Loucy (cell line): ENCODE measurements around the gene PVALEF.

Experiments used
- H2AFZ ChIP-seq: fragments of 200-600 bp; sonication (generic); 2 replicates; pipeline ENCODE4 v1.6.0; 2016; ENCODE audit warnings: antibody characterized with exemption, mild to moderate bottlenecking, low read length, moderate library complexity
- H3F3A ChIP-seq: fragments of 200-600 bp; 2 replicates; pipeline ENCODE4 v1.6.0; 2016; ENCODE audit warnings: antibody characterized with exemption, low read depth, mild to moderate bottlenecking
- H3K27me3 ChIP-seq: fragments of 200-600 bp; sonication (generic); 2 replicates; pipeline ENCODE4 v1.6.1; 2014; ENCODE audit warnings: low read length, mild to moderate bottlenecking; ENCODE audit not compliant: insufficient read depth, poor library complexity, severe bottlenecking
- H3K36me3 ChIP-seq: fragments of 200-600 bp; sonication (generic); 2 replicates; pipeline ENCODE4 v1.6.1; 2016; ENCODE audit warnings: low read length; ENCODE audit not compliant: insufficient read depth
- H3K4me1 ChIP-seq: fragments of 200-600 bp; sonication (generic); 2 replicates; pipeline ENCODE4 v1.5.1; 2014; ENCODE audit warnings: low read length, mild to moderate bottlenecking; ENCODE audit not compliant: insufficient read depth, poor library complexity, severe bottlenecking
- H3K4me2 ChIP-seq: fragments of 200-600 bp; sonication (generic); 2 replicates; pipeline ENCODE4 v1.6.0; 2014; ENCODE audit warnings: antibody characterized with exemption, low read length, low read depth, mild to moderate bottlenecking; ENCODE audit not compliant: poor library complexity, severe bottlenecking
- H3K4me3 ChIP-seq: fragments of 200-600 bp; sonication (generic); 2 replicates; pipeline ENCODE4 v1.5.1; 2014; ENCODE audit warnings: low read length, mild to moderate bottlenecking, mixed read lengths; ENCODE audit not compliant: poor library complexity, severe bottlenecking
- H3K79me2 ChIP-seq: fragments of 200-600 bp; sonication (generic); 2 replicates; pipeline ENCODE4 v1.6.1; 2014; ENCODE audit warnings: low read length; ENCODE audit not compliant: insufficient read depth
- H3K9ac ChIP-seq: fragments of 200-600 bp; sonication (generic); 2 replicates; pipeline ENCODE4 v1.6.0; 2014; ENCODE audit warnings: mild to moderate bottlenecking, low read depth, low read length, moderate library complexity; ENCODE audit not compliant: poor library complexity, severe bottlenecking
- H3K9me2 ChIP-seq: fragments of 200-600 bp; sonication (generic); replicated peaks from 2 replicates; pipeline ENCODE4 v1.6.1; 2016; ENCODE audit warnings: low read depth, low read length, mixed read lengths
- H3K9me3 ChIP-seq: fragments of 200-600 bp; sonication (generic); 2 replicates; pipeline ENCODE4 v1.6.1; 2014; ENCODE audit warnings: mild to moderate bottlenecking, antibody characterized with exemption, low read length, low read depth; ENCODE audit not compliant: insufficient read depth
- H4K20me1 ChIP-seq: fragments of 200-600 bp; sonication (generic); 2 replicates; pipeline ENCODE4 v1.6.0; 2014; ENCODE audit warnings: antibody characterized with exemption, low read length, mild to moderate bottlenecking; ENCODE audit not compliant: insufficient read depth, poor library complexity, severe bottlenecking
- EZH2phosphoT487 ChIP-seq: fragments of 200-600 bp; IDR thresholded peaks from 2 replicates; pipeline ENCODE4 v1.6.1; 2018; ENCODE audit warnings: antibody characterized with exemption, mild to moderate bottlenecking, moderate library complexity, borderline replicate concordance
- TF ChIP-seq, protein P1 (sequence below): fragments of 200-600 bp; sonication (generic); conservative IDR thresholded peaks from 2 replicates; pipeline ENCODE4 v1.5.1; 2014; ENCODE audit warnings: mild to moderate bottlenecking, antibody characterized with exemption, low read length

PVALEF gene

DNA sequence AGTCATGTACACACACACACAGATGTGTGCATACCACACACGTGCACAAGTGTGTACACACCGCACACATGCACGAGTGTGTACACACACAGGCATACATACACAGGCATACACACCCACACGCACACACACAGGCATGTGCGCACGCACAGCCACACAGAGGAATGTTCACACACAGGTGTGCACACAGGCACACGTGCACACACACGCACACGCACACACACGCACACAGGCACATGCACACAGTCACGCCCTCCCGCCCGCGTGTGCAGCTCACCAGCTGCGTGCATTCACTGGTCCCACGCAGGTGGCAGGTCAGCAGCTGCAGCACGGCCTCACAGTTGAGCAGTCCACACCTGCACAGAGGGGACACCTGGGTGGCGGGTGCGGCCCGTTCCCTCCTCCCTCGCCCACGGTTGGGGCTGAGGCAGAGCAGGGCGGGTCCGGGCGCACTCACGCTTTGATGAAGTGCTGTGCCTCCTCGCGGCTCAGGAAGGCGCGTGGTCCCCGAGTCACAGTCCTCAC lies 65.9 kb downstream of the PVALEF start:
- Histone ChIP-seq H3K9ac (no peak overlapping the region), H3K4me2 (no peak overlapping the region), H2AFZ (no peak overlapping the region), H3K36me3 (peaks cover 17% of the 10 kb centered on the region; the same call in 1 of the 2 replicates), H3K79me2 (peaks cover 8% of the 10 kb centered on the region; the same call in 1 of the 2 replicates), H3K9me2 (no peaks in the 10 kb centered on the region), H3F3A (no peaks in the 10 kb centered on the region; the same call in 1 of the 2 replicates), H3K4me1 (peaks cover 7% of the 10 kb centered on the region), H3K9me3 (no peaks in the 10 kb centered on the region), H3K4me3 (no peak overlapping the region), H3K27me3 (no peaks in the 10 kb centered on the region), H4K20me1 (peaks cover 1% of the 10 kb centered on the region)
- TF ChIP-seq, protein P1, sequence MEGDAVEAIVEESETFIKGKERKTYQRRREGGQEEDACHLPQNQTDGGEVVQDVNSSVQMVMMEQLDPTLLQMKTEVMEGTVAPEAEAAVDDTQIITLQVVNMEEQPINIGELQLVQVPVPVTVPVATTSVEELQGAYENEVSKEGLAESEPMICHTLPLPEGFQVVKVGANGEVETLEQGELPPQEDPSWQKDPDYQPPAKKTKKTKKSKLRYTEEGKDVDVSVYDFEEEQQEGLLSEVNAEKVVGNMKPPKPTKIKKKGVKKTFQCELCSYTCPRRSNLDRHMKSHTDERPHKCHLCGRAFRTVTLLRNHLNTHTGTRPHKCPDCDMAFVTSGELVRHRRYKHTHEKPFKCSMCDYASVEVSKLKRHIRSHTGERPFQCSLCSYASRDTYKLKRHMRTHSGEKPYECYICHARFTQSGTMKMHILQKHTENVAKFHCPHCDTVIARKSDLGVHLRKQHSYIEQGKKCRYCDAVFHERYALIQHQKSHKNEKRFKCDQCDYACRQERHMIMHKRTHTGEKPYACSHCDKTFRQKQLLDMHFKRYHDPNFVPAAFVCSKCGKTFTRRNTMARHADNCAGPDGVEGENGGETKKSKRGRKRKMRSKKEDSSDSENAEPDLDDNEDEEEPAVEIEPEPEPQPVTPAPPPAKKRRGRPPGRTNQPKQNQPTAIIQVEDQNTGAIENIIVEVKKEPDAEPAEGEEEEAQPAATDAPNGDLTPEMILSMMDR = no peak
- TF ChIP-seq EZH2phosphoT487 = no peak

DNA sequence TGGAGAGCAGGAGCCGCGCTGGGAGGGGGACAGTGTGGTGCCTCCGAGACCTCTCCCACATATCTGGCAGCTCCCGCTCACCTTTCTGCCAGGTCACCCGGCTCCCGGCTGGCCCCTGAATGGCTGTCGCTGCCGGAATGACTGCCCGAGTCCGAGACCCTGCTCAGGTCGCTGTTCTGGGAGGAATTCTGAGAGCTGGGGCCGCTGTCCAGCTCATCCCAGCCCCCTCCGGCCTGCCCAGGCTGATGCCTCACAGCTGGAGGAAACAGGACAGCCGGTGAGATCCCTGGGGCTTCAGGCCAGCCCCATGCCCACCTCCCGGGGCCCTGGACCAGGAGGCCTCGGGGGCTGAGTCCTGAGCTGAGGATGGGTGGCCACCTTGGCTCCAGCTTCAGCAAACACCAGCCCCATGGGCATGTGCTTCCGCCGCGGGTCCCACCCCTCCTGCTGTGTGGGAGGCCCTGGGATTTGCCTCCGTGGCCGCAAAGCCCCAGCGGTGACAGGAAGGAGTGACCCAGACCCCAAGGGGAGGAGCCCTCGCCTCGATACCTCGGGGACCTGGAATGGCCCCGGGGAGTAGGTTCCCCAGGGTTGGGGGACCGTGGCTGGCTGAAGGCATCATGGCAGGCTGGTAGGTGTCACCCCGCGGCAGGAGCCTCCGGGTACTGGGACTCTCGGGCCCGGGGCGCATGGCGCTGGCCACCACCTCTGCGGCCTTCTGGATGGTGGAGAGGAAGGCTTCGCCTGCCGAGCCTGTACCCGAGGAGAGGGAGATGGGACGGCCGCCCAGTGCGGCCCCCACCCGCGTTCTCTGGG lies 66.7 kb downstream of the PVALEF start:
- Histone ChIP-seq H3K36me3 (peaks cover 17% of the 10 kb centered on the region; the same call in 1 of the 2 replicates), H3K79me2 (peaks cover 16% of the 10 kb centered on the region; the same call in 1 of the 2 replicates), H3F3A (no peaks in the 10 kb centered on the region; the same call in 1 of the 2 replicates), H3K9me2 (no peaks in the 10 kb centered on the region), H3K4me3 (no peak overlapping the region), H2AFZ (no peak overlapping the region), H3K4me1 (peaks cover 13% of the 10 kb centered on the region), H3K4me2 (no peak overlapping the region), H3K9me3 (no peaks in the 10 kb centered on the region), H4K20me1 (peaks cover 6% of the 10 kb centered on the region), H3K9ac (no peak overlapping the region), H3K27me3 (no peaks in the 10 kb centered on the region)
- TF ChIP-seq EZH2phosphoT487 = no peak
- TF ChIP-seq, protein P1 = no peak
